22Rv1 (cell line): ENCODE data around the gene CFAP20.

Experiments
- CTCF ChIP-seq: fragments of 450-650 bp; IDR thresholded peaks from 2 replicates; pipeline ENCODE4 v1.5.1; 2017; ENCODE audit warnings: mild to moderate bottlenecking
- ZFX ChIP-seq: fragments of 450-650 bp; IDR thresholded peaks from 2 replicates; pipeline ENCODE4 v1.6.1; 2017; ENCODE audit warnings: antibody characterized with exemption, borderline replicate concordance

GRCh38 chr16:58088091-58088490 is 41.1 kb downstream of the CFAP20 start:
- no peak for TF ChIP-seq CTCF
- no peak for TF ChIP-seq ZFX
